ENCODE measurements around the gene DLG2. TPM values are rescaled to one million over a fixed set of nuclear protein-coding genes. Genes with fewer than 3 reads are reported as not detected.

The DLG2 gene
- total and polyA plus RNA-seq, 2 donors (not counting 3 experiments of a cell fraction or from before 2014, with no cell fraction given) = 0.15 to 1.1 TPM

- no peak for FAIRE-seq
- ChIA-PET POLR2A (no interaction called here), CTCF (interaction anchor here (1.2 kb wide), 1 partner anchor 66 kb away, joined by 4 read pairs; no protein-coding TSS in a partner anchor)
- Histone ChIP-seq H3K9me1 (replicated peaks; ENCODE audit: control insufficient read depth, extremely low read depth, insufficient read depth, low read length) (no peaks in the 10 kb centered on the region), H3K9ac (replicated peaks; ENCODE audit: extremely low read depth, insufficient read depth, low read length) (no peak overlapping the region), H3K27me3 (ENCODE audit: control insufficient read depth in 2 of 2, insufficient read depth in 2 of 2, low read length in 2 of 2) (no peaks in the 10 kb centered on the region), H3K79me2 (ENCODE audit: control insufficient read depth, insufficient read depth, low read length) (no peaks in the 10 kb centered on the region), H2AFZ (ENCODE audit: low read depth, low read length) (no peak overlapping the region), H3K4me1 (ENCODE audit: control insufficient read depth, extremely low read depth, insufficient read depth, low read length) (no peaks in the 10 kb centered on the region), H3K4me3 (replicated peaks in 1 of 3; ENCODE audit: insufficient read depth in 1 of 3, low read depth in 1 of 3, low read length in 3 of 3) (no peak overlapping the region), H3K27ac (ENCODE audit: insufficient read depth, low read depth, low read length) (no peak overlapping the region), H3K4me2 (ENCODE audit: insufficient read depth, low read length) (no peak overlapping the region), H4K20me1 (replicated peaks; ENCODE audit: control insufficient read depth, extremely low read depth, insufficient read depth, low read length) (no peaks in the 10 kb centered on the region), H3K36me3 (ENCODE audit: control insufficient read depth in 2 of 2, extremely low read depth in 1 of 2, insufficient read depth in 2 of 2, low read length in 2 of 2) (no peaks in the 10 kb centered on the region), H3K9me3 (replicated peaks; ENCODE audit: control insufficient read depth, insufficient read depth, low read length) (no peaks in the 10 kb centered on the region)
- dilution Hi-C loops (cut with MboI; ENCODE audit: extremely low pct_ligation_motif_present, low sequenced_read_pairs) (no loop called here), intact Hi-C loops (cut with micrococcal nuclease) (no loop called here)
- TF ChIP-seq MYC (IDR thresholded peaks at IDR 0.05; ENCODE audit: low read depth, low read length) = no peak
- TF ChIP-seq MAX (IDR thresholded peaks at IDR 0.05; ENCODE audit: insufficient read depth, insufficient read length) = no peak
- no peak for TF ChIP-seq FOS (IDR thresholded peaks at IDR 0.05; ENCODE audit: borderline replicate concordance, insufficient read depth, low read length)
- TF ChIP-seq POLR2A (IDR thresholded peaks at IDR 0.05; ENCODE audit: low read depth, low read length) = no peak
- no peak for TF ChIP-seq GATA2 (IDR thresholded peaks at IDR 0.05; ENCODE audit: insufficient read depth, insufficient read length, low read depth, low read length)
- TF ChIP-seq POLR2AphosphoS5 (IDR thresholded peaks at IDR 0.05; ENCODE audit: insufficient read depth, low read depth, low read length) = no peak
- no peak for TF ChIP-seq CTCF (IDR thresholded peaks at IDR 0.05; ENCODE audit: extremely low read depth in 1 of 2, insufficient read depth in 1 of 2, low read depth in 1 of 2, low read length in 2 of 2)
- no TSS peak for BruUV-seq (replicated peaks)
- DNase-seq (ENCODE audit: low read depth, low spot score) = no peak
These were observed 1868.0 kb downstream of the DLG2 start for GRCh38 chr11:83759148-83759547.
